ENCODE measurements around the gene PLEKHO1.

PLEKHO1 gene

DNA sequence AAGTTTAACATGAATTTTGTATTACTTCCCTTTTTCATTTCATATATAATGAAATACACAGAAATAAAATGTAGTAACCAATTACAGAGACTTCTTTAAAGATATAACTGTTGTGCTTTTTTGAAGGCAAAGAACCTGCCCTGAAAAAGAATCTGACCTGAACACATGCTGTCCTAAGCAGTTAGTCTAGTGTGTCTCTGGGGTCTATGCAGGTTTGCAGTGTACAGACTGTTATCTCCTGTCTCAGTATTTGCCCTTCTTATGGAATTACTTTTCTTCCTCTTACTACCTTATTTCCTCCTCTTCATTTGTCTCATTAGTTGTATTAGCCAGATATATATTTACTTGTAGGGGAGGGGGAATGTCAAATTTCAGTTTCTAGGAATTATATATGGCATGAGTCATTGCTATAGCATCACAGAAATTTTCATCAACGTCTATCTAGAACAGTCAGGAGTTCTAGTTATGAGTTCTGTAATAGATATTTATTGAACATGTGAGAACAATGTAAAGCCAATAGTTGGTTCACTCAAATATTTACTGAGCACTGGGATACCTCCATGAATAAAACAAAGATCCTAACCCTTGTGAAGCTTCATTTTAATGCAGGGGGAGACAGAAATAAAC, 28.4 kb upstream of the PLEKHO1 start:
- TF ChIP-seq CREB1 (IDR thresholded peaks at IDR 0.05; ENCODE audit: low read depth) (no peak), FOXM1 (IDR thresholded peaks at IDR 0.05; ENCODE audit: borderline replicate concordance, low read depth) (no peak), YY1 (IDR thresholded peaks at IDR 0.05; ENCODE audit: low read depth) (no peak), CEBPB (IDR thresholded peaks at IDR 0.05) (no peak), RAD21 (IDR thresholded peaks at IDR 0.05; ENCODE audit: low read depth) (no peak), EP300 (IDR thresholded peaks at IDR 0.05; ENCODE audit: borderline replicate concordance) (no peak), TCF12 (IDR thresholded peaks at IDR 0.05; ENCODE audit: low read depth) (no peak), ZBTB7A (IDR thresholded peaks at IDR 0.05; ENCODE audit: low read depth) (no peak), TEAD4 (IDR thresholded peaks at IDR 0.05) (no peak), TAF1 (IDR thresholded peaks at IDR 0.05; ENCODE audit: low read depth) (no peak)
- TF ChIP-seq, protein P1, sequence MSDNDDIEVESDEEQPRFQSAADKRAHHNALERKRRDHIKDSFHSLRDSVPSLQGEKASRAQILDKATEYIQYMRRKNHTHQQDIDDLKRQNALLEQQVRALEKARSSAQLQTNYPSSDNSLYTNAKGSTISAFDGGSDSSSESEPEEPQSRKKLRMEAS (IDR thresholded peaks at IDR 0.05) = no peak

DNA sequence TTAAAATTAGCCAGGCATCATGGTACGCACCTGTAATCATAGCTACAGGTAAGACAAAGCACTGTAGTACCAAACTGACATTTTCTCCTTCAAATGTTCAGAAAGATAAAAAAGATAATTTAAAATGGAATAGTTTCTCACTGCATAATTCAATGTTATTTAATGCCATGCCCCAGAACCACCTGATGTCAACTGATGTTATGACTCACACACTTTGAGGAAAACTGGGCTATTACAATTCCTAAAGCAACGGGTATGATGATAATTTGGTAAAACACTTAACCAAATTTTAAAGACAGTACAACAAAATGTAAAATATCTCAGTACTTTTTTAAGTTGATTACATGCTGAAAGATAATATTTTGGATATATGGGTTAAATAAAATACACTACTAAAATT, 22.9 kb upstream of the PLEKHO1 start:
- no peak for TF ChIP-seq TEAD4 (IDR thresholded peaks at IDR 0.05)
- TF ChIP-seq CREB1 (IDR thresholded peaks at IDR 0.05; ENCODE audit: low read depth) = no peak
- TF ChIP-seq NFIC (IDR thresholded peaks at IDR 0.05) = no peak
- no peak for TF ChIP-seq EGR1 (IDR thresholded peaks at IDR 0.05)
- TF ChIP-seq CEBPB (IDR thresholded peaks at IDR 0.05) = no peak
- TF ChIP-seq TAF1 (IDR thresholded peaks at IDR 0.05; ENCODE audit: low read depth) = no peak
- TF ChIP-seq FOXM1 (IDR thresholded peaks at IDR 0.05; ENCODE audit: borderline replicate concordance, low read depth) = no peak

DNA sequence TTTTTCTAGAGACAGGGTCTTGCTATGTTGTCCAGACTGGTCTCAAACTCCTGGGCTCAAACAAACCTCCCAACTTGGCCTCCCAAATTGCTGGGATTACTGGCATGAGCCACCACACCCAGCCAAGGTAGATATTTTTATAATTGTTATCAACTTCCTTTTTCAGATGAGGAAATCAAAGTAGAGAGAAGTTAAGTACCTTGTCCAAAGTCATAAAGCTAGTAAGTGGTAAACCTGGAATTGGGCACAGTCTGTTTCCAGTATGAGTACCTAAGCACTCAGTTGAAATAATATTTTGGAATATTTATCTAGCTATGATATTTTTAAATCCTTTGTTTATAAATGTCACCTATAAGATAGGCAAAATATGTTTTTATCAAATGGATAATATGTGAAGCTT, 22.3 kb upstream of the PLEKHO1 start:
- TF ChIP-seq RAD21 (IDR thresholded peaks at IDR 0.05; ENCODE audit: low read depth) = no peak
- TF ChIP-seq TEAD4 (IDR thresholded peaks at IDR 0.05) = no peak
- no peak for TF ChIP-seq TAF1 (IDR thresholded peaks at IDR 0.05; ENCODE audit: low read depth)

DNA sequence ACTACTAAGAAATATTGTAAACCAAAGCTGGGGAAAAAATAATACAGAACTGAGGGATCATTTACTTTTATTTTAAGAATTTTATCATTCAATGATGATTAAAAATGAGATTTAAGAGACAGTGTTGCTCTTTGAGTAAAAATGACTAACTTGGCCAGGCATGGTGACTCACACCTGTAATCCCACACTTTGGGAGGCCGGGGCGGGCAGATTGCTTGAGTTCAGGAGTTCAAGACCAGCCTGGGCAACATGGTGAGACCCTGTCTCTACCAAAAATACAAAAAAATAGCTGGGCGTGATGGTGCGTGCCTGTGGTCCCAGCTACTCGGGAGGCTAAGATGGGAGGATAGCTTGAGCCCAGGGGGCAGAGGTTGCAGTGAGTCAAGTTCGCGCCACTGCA, 21.8 kb upstream of the PLEKHO1 start:
- TF ChIP-seq, protein P2, sequence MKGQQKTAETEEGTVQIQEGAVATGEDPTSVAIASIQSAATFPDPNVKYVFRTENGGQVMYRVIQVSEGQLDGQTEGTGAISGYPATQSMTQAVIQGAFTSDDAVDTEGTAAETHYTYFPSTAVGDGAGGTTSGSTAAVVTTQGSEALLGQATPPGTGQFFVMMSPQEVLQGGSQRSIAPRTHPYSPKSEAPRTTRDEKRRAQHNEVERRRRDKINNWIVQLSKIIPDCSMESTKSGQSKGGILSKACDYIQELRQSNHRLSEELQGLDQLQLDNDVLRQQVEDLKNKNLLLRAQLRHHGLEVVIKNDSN (IDR thresholded peaks at IDR 0.05) = no peak
- no peak for TF ChIP-seq EP300 (IDR thresholded peaks at IDR 0.05; ENCODE audit: borderline replicate concordance)
- TF ChIP-seq TEAD4 (IDR thresholded peaks at IDR 0.05) = no peak
- no peak for TF ChIP-seq FOXM1 (IDR thresholded peaks at IDR 0.05; ENCODE audit: borderline replicate concordance, low read depth)
- TF ChIP-seq EGR1 (IDR thresholded peaks at IDR 0.05) = no peak
- TF ChIP-seq, protein P3, sequence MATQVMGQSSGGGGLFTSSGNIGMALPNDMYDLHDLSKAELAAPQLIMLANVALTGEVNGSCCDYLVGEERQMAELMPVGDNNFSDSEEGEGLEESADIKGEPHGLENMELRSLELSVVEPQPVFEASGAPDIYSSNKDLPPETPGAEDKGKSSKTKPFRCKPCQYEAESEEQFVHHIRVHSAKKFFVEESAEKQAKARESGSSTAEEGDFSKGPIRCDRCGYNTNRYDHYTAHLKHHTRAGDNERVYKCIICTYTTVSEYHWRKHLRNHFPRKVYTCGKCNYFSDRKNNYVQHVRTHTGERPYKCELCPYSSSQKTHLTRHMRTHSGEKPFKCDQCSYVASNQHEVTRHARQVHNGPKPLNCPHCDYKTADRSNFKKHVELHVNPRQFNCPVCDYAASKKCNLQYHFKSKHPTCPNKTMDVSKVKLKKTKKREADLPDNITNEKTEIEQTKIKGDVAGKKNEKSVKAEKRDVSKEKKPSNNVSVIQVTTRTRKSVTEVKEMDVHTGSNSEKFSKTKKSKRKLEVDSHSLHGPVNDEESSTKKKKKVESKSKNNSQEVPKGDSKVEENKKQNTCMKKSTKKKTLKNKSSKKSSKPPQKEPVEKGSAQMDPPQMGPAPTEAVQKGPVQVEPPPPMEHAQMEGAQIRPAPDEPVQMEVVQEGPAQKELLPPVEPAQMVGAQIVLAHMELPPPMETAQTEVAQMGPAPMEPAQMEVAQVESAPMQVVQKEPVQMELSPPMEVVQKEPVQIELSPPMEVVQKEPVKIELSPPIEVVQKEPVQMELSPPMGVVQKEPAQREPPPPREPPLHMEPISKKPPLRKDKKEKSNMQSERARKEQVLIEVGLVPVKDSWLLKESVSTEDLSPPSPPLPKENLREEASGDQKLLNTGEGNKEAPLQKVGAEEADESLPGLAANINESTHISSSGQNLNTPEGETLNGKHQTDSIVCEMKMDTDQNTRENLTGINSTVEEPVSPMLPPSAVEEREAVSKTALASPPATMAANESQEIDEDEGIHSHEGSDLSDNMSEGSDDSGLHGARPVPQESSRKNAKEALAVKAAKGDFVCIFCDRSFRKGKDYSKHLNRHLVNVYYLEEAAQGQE (IDR thresholded peaks at IDR 0.05; ENCODE audit: low read depth) = no peak
- TF ChIP-seq TAF1 (IDR thresholded peaks at IDR 0.05; ENCODE audit: low read depth) = no peak
- TF ChIP-seq, protein P1 (IDR thresholded peaks at IDR 0.05) = no peak
- TF ChIP-seq CEBPB (IDR thresholded peaks at IDR 0.05) = no peak
- TF ChIP-seq RAD21 (IDR thresholded peaks at IDR 0.05; ENCODE audit: low read depth) = no peak
- no peak for TF ChIP-seq NFIC (IDR thresholded peaks at IDR 0.05)
- no peak for TF ChIP-seq ZBTB7A (IDR thresholded peaks at IDR 0.05; ENCODE audit: low read depth)
- no peak for TF ChIP-seq TCF12 (IDR thresholded peaks at IDR 0.05; ENCODE audit: low read depth)
- no peak for TF ChIP-seq YY1 (IDR thresholded peaks at IDR 0.05; ENCODE audit: low read depth)
- TF ChIP-seq CREB1 (IDR thresholded peaks at IDR 0.05; ENCODE audit: low read depth) = no peak

DNA sequence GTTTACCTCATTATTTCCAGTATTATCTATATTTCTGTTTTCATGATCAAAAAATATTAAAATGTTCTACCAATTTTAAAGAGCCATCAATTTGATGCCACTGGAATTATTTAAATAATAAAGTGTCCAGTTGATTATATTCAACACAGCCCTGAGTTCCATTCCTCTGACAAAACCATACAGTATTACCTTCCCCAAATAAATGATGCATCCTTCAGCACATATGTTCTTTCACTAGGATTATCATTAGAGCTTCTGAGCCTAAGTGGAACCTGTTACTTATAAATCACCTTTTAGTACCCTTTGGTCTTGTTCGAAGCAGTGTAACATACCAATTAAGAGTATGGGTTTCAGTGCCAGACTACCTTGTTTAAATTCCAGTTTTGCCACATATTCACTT, 17.3 kb upstream of the PLEKHO1 start:
- no peak for TF ChIP-seq EP300 (IDR thresholded peaks at IDR 0.05; ENCODE audit: borderline replicate concordance)
- TF ChIP-seq TCF12 (IDR thresholded peaks at IDR 0.05; ENCODE audit: low read depth) = no peak
- TF ChIP-seq CEBPB (IDR thresholded peaks at IDR 0.05) = no peak
- TF ChIP-seq FOXM1 (IDR thresholded peaks at IDR 0.05; ENCODE audit: borderline replicate concordance, low read depth) = no peak
- no peak for TF ChIP-seq TAF1 (IDR thresholded peaks at IDR 0.05; ENCODE audit: low read depth)
- no peak for TF ChIP-seq RAD21 (IDR thresholded peaks at IDR 0.05; ENCODE audit: low read depth)
- no peak for TF ChIP-seq YY1 (IDR thresholded peaks at IDR 0.05; ENCODE audit: low read depth)
- TF ChIP-seq, protein P3 (IDR thresholded peaks at IDR 0.05; ENCODE audit: low read depth) = no peak
- TF ChIP-seq CREB1 (IDR thresholded peaks at IDR 0.05; ENCODE audit: low read depth) = no peak
- no peak for TF ChIP-seq NFIC (IDR thresholded peaks at IDR 0.05)
- TF ChIP-seq, protein P1 (IDR thresholded peaks at IDR 0.05) = no peak
- no peak for TF ChIP-seq ZBTB7A (IDR thresholded peaks at IDR 0.05; ENCODE audit: low read depth)
- no peak for TF ChIP-seq TEAD4 (IDR thresholded peaks at IDR 0.05)
- TF ChIP-seq, protein P2 (IDR thresholded peaks at IDR 0.05) = no peak
- no peak for TF ChIP-seq EGR1 (IDR thresholded peaks at IDR 0.05)
